Loucy (cell line): ENCODE data around the gene BOD1L1.

Experiments
- EZH2phosphoT487 ChIP-seq: fragments of 200-600 bp; IDR thresholded peaks from 2 replicates; pipeline ENCODE4 v1.6.1; 2018; ENCODE audit warnings: antibody characterized with exemption, mild to moderate bottlenecking, moderate library complexity, borderline replicate concordance
- TF ChIP-seq, protein P1 (sequence below): fragments of 200-600 bp; sonication (generic); conservative IDR thresholded peaks from 2 replicates; pipeline ENCODE4 v1.5.1; 2014; ENCODE audit warnings: mild to moderate bottlenecking, antibody characterized with exemption, low read length

DNA sequence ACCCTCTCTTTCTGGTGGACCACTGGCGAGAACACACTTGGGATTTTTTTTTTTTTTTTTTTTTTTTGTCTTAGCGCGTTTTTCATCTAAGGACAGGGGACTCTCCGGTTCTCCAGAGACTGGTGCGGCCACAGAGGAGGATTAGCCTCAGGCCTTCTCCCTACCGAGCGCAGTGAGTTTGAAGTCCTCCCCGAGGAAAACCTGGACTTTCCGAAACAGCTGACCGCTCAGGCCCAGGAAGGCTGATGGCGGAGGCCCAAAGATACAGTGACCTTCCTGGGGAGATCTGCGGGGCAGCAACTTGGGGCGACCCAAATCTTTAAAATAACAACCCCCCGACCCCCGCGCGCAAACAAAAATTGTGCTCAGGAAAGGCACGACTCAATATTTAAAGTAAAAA, 92.4 kb downstream of the BOD1L1 start:
- TF ChIP-seq, protein P1, sequence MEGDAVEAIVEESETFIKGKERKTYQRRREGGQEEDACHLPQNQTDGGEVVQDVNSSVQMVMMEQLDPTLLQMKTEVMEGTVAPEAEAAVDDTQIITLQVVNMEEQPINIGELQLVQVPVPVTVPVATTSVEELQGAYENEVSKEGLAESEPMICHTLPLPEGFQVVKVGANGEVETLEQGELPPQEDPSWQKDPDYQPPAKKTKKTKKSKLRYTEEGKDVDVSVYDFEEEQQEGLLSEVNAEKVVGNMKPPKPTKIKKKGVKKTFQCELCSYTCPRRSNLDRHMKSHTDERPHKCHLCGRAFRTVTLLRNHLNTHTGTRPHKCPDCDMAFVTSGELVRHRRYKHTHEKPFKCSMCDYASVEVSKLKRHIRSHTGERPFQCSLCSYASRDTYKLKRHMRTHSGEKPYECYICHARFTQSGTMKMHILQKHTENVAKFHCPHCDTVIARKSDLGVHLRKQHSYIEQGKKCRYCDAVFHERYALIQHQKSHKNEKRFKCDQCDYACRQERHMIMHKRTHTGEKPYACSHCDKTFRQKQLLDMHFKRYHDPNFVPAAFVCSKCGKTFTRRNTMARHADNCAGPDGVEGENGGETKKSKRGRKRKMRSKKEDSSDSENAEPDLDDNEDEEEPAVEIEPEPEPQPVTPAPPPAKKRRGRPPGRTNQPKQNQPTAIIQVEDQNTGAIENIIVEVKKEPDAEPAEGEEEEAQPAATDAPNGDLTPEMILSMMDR, result no peak
- no peak for TF ChIP-seq EZH2phosphoT487
